ENCODE measurements around the gene CAP2.

The CAP2 gene

GRCh38 chr6:17600527-17601385 is 207.4 kb downstream of the CAP2 start:
- Histone ChIP-seq H3K36me3 (ENCODE audit: control insufficient read depth, insufficient read depth, low read length) (0 out of 2 replicates have a peak, but pooled peaks cover 4% of the 10 kb centered on the region), H3K27me3 (ENCODE audit: control insufficient read depth, insufficient read depth, low read length) (no peaks in the 10 kb centered on the region), H3K4me3 (ENCODE audit: low read depth, low read length) (peak overlapping the region; percentile 73), H3K9ac (ENCODE audit: low read depth, low read length) (peak overlapping the region; percentile 74; the same call in 1 of the 2 replicates), H3K27ac (ENCODE audit: low read depth, low read length) (peak overlapping the region; percentile 81), H3K4me1 (ENCODE audit: control insufficient read depth, insufficient read depth, low read length) (peaks cover 5% of the 10 kb centered on the region; the same call in 1 of the 2 replicates), H3K9me3 (ENCODE audit: control insufficient read depth, insufficient read depth, low read length) (no peaks in the 10 kb centered on the region)

GRCh38 chr6:17601386-17601703 is 207.9 kb downstream of the CAP2 start:
- H3K4me1 ChIP-seq (ENCODE audit: control insufficient read depth, insufficient read depth, low read length) = peaks cover 5% of the 10 kb centered on the region; the same call in 1 of the 2 replicates
- H3K9me3 ChIP-seq (ENCODE audit: control insufficient read depth, insufficient read depth, low read length) = no peaks in the 10 kb centered on the region
- H3K27me3 ChIP-seq (ENCODE audit: control insufficient read depth, insufficient read depth, low read length) = no peaks in the 10 kb centered on the region
- H3K9ac ChIP-seq (ENCODE audit: low read depth, low read length) = 0 out of 2 replicates have a peak overlapping the region, but pooled peaks have one; percentile 74
- H3K36me3 ChIP-seq (ENCODE audit: control insufficient read depth, insufficient read depth, low read length) = peaks cover 4% of the 10 kb centered on the region; the same call in 1 of the 2 replicates
- H3K4me3 ChIP-seq (ENCODE audit: low read depth, low read length) = peak overlapping the region; percentile 73
- no peak overlapping the region for H3K27ac ChIP-seq (ENCODE audit: low read depth, low read length)

- no peaks in the 10 kb centered on the region for H3K9me3 ChIP-seq (ENCODE audit: control insufficient read depth, insufficient read depth, low read length)
- no peak overlapping the region for H3K27ac ChIP-seq (ENCODE audit: low read depth, low read length)
- H3K27me3 ChIP-seq (ENCODE audit: control insufficient read depth, insufficient read depth, low read length) = no peaks in the 10 kb centered on the region
- H3K9ac ChIP-seq (ENCODE audit: low read depth, low read length) = no peak overlapping the region
- peaks cover 8% of the 10 kb centered on the region; the same call in 1 of the 2 replicates for H3K36me3 ChIP-seq (ENCODE audit: control insufficient read depth, insufficient read depth, low read length)
- H3K4me3 ChIP-seq (ENCODE audit: low read depth, low read length) = no peak overlapping the region
- H3K4me1 ChIP-seq (ENCODE audit: control insufficient read depth, insufficient read depth, low read length) = peaks cover 5% of the 10 kb centered on the region; the same call in 1 of the 2 replicates
Measured at GRCh38 chr6:17602888-17603287, 209.5 kb downstream of the CAP2 start.

GRCh38 chr6:17606606-17607005 is 213.2 kb downstream of the CAP2 start:
- Histone ChIP-seq H3K9ac (ENCODE audit: low read depth, low read length) (no peak overlapping the region), H3K9me3 (ENCODE audit: control insufficient read depth, insufficient read depth, low read length) (no peaks in the 10 kb centered on the region), H3K27me3 (ENCODE audit: control insufficient read depth, insufficient read depth, low read length) (no peaks in the 10 kb centered on the region), H3K36me3 (ENCODE audit: control insufficient read depth, insufficient read depth, low read length) (peaks cover 13% of the 10 kb centered on the region; the same call in 1 of the 2 replicates), H3K4me1 (ENCODE audit: control insufficient read depth, insufficient read depth, low read length) (peaks cover 5% of the 10 kb centered on the region; the same call in 1 of the 2 replicates), H3K4me3 (ENCODE audit: low read depth, low read length) (no peak overlapping the region), H3K27ac (ENCODE audit: low read depth, low read length) (no peak overlapping the region)

Data from HUES48 (cell line).